H1 (cell line): ENCODE results near the gene RFPL3.
A peak's percentile ranks its signal among the peaks of the same experiment; 100 is the strongest.

ENCODE experiments used
- ATF2 ChIP-seq: IDR thresholded peaks from 2 replicates; pipeline ENCODE4 v1.6.1; 2012; ENCODE audit warnings: low read length, inconsistent platforms
- BACH1 ChIP-seq: IDR thresholded peaks from 2 replicates; pipeline ENCODE4 v1.6.1; 2012; ENCODE audit warnings: low read length, improper control_type of control experiment
- CEBPB ChIP-seq: IDR thresholded peaks from 2 replicates; pipeline ENCODE4 v1.6.1; 2012; ENCODE audit warnings: low read depth, low read length
- CREB1 ChIP-seq: IDR thresholded peaks from 2 replicates; pipeline ENCODE4 v1.6.1; 2012; ENCODE audit warnings: inconsistent platforms
- EGR1 ChIP-seq: IDR thresholded peaks from 2 replicates; pipeline ENCODE4 v1.6.1; 2011; ENCODE audit warnings: low read depth, low read length, borderline replicate concordance
- EP300 ChIP-seq, 2 experiments: IDR thresholded peaks; 1 replicate in 1 of 2; 2 replicates in 1 of 2; pipeline ENCODE4 v1.6.1; 2011 to 2012; ENCODE audit warnings: low read depth in 2 of 2, low read length in 2 of 2, mild to moderate bottlenecking in 2 of 2, borderline replicate concordance in 1 of 2, inconsistent platforms in 1 of 2, moderate library complexity in 1 of 2
- JUN ChIP-seq: IDR thresholded peaks from 2 replicates; pipeline ENCODE4 v1.6.1; 2011; ENCODE audit warnings: low read depth, mild to moderate bottlenecking, improper control_type of control experiment, low read length
- JUND ChIP-seq: IDR thresholded peaks from 2 replicates; pipeline ENCODE4 v1.6.1; 2011; ENCODE audit warnings: mild to moderate bottlenecking, improper control_type of control experiment, low read length
- KDM5A ChIP-seq: fragments of 200-600 bp; IDR thresholded peaks from 2 replicates; pipeline ENCODE4 v1.7.1; 2012; ENCODE audit warnings: mild to moderate bottlenecking, low read length, inconsistent platforms, mixed read lengths
- POLR2A ChIP-seq, 2 experiments: IDR thresholded peaks; 1 replicate in 1 of 2; 2 replicates in 1 of 2; pipeline ENCODE4 v1.6.1; 2011; ENCODE audit warnings: low read depth in 2 of 2, low read length in 2 of 2, mild to moderate bottlenecking in 2 of 2; ENCODE audit errors: control extremely low read depth in 1 of 2
- SP1 ChIP-seq: IDR thresholded peaks from 2 replicates; pipeline ENCODE4 v1.6.1; 2011; ENCODE audit warnings: low read depth, low read length
- TF ChIP-seq, protein P1 (sequence below), 3 experiments: IDR thresholded peaks; 1 replicate in 2 of 3; 2 replicates in 1 of 3; pipeline versions ENCODE4 v1.5.1 to v1.6.1; 2011; ENCODE audit warnings: low read length in 3 of 3, mild to moderate bottlenecking in 3 of 3, inconsistent platforms in 2 of 3, low read depth in 1 of 3, moderate library complexity in 1 of 3; ENCODE audit not compliant: insufficient read depth in 1 of 3; ENCODE audit errors: control extremely low read depth in 1 of 3

DNA sequence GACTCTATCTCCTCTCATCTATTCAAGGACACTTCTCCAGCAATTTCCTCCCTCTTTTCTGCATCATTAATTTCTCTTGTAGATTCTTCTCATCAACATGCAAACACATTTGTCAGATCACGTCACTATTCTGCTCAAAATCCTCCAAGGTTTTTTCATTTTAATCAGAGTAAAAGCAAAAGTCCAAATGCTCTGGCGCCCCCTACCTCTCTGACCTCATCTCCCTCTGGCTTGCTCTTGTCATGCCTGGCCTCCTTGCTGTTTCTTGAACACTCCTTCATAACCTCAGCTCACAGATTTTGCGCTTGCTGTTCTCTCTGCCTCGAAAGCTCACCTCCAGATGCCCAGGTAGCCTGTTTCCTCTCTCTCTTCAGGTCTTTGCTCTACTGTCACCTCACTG lies 32.0 kb downstream of the RFPL3 start:
- TF ChIP-seq, protein P1, sequence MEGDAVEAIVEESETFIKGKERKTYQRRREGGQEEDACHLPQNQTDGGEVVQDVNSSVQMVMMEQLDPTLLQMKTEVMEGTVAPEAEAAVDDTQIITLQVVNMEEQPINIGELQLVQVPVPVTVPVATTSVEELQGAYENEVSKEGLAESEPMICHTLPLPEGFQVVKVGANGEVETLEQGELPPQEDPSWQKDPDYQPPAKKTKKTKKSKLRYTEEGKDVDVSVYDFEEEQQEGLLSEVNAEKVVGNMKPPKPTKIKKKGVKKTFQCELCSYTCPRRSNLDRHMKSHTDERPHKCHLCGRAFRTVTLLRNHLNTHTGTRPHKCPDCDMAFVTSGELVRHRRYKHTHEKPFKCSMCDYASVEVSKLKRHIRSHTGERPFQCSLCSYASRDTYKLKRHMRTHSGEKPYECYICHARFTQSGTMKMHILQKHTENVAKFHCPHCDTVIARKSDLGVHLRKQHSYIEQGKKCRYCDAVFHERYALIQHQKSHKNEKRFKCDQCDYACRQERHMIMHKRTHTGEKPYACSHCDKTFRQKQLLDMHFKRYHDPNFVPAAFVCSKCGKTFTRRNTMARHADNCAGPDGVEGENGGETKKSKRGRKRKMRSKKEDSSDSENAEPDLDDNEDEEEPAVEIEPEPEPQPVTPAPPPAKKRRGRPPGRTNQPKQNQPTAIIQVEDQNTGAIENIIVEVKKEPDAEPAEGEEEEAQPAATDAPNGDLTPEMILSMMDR (IDR thresholded peaks at IDR 0.05; ENCODE audit: control extremely low read depth in 1 of 3, insufficient read depth in 1 of 3, low read depth in 1 of 3, low read length in 3 of 3) = peak; percentile 44 to 55 (median 46); a peak in 3 of 4 replicates
- TF ChIP-seq ATF2 = no peak
- TF ChIP-seq EGR1 = no peak
- no peak for TF ChIP-seq BACH1
- no peak for TF ChIP-seq CREB1
- no peak for TF ChIP-seq KDM5A
- no peak for TF ChIP-seq SP1
- TF ChIP-seq EP300 (IDR thresholded peaks at IDR 0.05; ENCODE audit: borderline replicate concordance in 1 of 2, low read depth in 2 of 2, low read length in 2 of 2) = no peak
- TF ChIP-seq JUND = no peak
- no peak for TF ChIP-seq POLR2A (IDR thresholded peaks at IDR 0.05; ENCODE audit: control extremely low read depth in 1 of 2, low read depth in 2 of 2, low read length in 2 of 2)
- TF ChIP-seq JUN = no peak
- TF ChIP-seq CEBPB = no peak
